Inflammatory macrophage (primary cell): Measurements from ENCODE around the gene CYP2C18.
"Not testable (repeated sequence)": the region's sequence is repeated elsewhere in the genome, so short reads cannot be mapped to it uniquely, and the experiment has no call there.

Experiments
- DNase-seq, 2 donors: peaks; one replicate each; pipeline ENCODE4 v3.0.0-alpha.2; 2020 to 2022

CYP2C18 gene

GRCh38 chr10:94747838-94748237, 64.3 kb downstream of the CYP2C18 start:
- no peak for DNase-seq

DNA sequence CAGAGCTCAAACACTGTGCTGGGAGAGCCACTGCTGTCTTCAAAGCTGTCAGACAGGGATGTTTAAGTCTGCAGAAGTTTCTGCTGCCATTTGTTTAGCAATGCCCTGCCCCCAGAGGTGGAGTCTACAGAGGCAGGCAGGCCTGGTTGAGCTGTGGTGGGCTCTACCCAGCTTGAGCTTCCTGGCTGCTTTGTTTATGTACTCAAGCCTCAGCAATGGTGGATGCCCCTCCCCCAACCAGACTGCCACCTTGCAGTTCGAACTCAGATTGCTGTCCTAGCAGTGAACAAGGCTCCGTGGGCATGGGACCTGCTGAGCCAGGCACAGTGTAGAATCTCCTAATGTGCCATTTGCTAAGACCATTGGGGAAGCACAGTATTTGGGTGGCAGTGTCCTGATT, 74.4 kb downstream of the CYP2C18 start:
- DNase-seq: no peak

- no peak for DNase-seq
These were observed 77.2 kb downstream of the CYP2C18 start for GRCh38 chr10:94760586-94761178.

DNA sequence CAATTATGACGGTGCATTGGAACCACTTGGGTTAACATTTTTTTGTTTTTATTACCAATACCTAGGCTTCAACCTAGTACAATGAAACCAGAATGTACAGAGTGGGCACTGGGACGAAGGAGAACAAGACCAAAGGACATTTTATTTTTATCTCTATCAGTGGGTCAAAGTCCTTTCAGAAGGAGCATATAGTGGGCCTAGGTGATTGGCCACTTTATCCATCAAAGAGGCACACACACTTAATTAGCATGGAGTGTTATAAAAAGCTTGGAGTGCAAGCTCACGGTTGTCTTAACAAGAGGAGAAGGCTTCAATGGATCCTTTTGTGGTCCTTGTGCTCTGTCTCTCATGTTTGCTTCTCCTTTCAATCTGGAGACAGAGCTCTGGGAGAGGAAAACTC, 78.9 kb downstream of the CYP2C18 start, which contains the start of gene CYP2C19:
TSS of gene CYP2C19 (plus strand) at position 289 of the 400 bp plus-strand sequence. CDS start at position 314, 25 bp downstream.
- no peak for DNase-seq

DNA sequence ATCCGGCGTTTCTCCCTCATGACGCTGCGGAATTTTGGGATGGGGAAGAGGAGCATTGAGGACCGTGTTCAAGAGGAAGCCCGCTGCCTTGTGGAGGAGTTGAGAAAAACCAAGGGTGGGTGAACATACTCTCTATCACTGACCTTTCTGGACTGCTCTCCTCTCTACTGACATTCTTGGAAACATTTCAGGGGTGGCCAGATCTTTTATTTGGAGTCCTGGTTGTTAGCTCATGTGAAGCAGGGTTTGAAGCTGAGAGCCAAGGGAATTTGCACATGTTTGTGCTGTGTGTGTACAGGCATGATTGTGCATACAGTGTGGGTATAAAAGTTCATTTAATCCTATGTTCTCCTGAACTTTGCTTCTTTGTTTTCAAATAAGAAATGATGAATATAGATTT, 91.9 kb downstream of the CYP2C18 start:
- not testable (repeated sequence) for DNase-seq

- no peak for DNase-seq
These were observed 94.4 kb downstream of the CYP2C18 start for GRCh38 chr10:94777886-94778458.

DNA sequence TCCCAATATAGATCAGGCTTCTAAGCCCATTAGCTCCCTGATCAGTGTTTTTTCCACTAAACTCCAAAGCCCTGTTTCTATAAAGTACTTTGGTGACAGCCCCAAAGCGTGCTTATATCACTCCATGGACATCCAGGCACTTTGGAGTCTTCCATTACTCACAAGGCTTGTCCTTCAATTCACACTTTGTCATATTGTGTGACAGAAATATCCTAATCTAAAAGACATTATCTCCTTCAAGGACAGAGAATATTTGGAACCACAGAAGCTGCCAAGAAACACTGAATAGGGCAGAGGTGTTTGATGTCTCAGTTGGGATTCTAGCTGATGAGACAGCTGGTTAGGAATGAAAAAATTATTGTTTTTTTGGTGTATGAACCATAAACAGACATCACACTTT, 97.3 kb downstream of the CYP2C18 start:
- DNase-seq: no peak

DNA sequence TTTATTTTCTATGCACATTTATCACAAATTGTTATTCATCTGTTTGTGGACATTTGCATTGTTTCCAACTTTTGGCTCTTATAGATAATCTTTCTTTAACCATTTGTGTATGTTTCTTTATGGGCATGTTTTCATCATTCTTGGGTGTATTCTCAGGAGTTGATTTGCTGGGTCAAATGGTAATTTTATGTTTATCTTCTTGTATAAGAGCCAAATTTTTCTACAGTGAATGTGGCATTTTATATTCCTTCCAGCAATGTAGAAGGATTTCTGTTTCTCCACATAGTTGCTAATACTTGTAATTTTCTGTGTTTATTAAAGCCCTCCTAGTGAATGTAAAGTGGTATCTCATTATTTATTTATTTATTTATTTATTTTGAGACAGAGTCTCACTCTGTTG, 100.7 kb downstream of the CYP2C18 start:
- DNase-seq: no peak

- DNase-seq: no peak
These were observed 101.7 kb downstream of the CYP2C18 start for GRCh38 chr10:94785211-94785610.
